ENCODE data around the gene TIAM1.

GRCh38 chr21:31141389-31142000 is 202.6 kb downstream of the TIAM1 start:
- TF ChIP-seq POLR2A (IDR thresholded peaks at IDR 0.05): no peak
- TF ChIP-seq CTCF (IDR thresholded peaks at IDR 0.05): no peak
- no peak for TF ChIP-seq POLR2AphosphoS5 (IDR thresholded peaks at IDR 0.05)

Data from prostate gland (tissue), 2 donors.